GM12878 (cell line): ENCODE measurements around the gene NEU1. TPM values are rescaled to one million over a fixed set of nuclear protein-coding genes. Genes with fewer than 3 reads are reported as not detected.

Experiments
- ATAC-seq: fragments of 200-7000 bp; cut with Tn5 transposase; 3 replicates; pipeline ENCODE4 v1.9.1; 2020; ENCODE audit warnings: mild to moderate bottlenecking, moderate library complexity
- BruUV-seq: library from RNA; stranded (reverse); fragments of 400-500 nt; replicated peaks from 2 replicates; lab custom pipeline; 2021; lab: Mats Ljungman, UMichigan
- CTCF ChIA-PET: fragments of 300-600 bp; sonication (Branson Sonifier 250); formaldehyde crosslinking; extraction: SDS; loops from one replicate; lab custom pipeline; 2021; ENCODE audit warnings: inconsistent platforms; lab: Yijun Ruan, JAX
- POLR2A ChIA-PET: fragments of 350-600 bp; formaldehyde crosslinking; extraction: SDS; loops from one replicate; lab custom pipeline; 2021; ENCODE audit warnings: inconsistent platforms; lab: Charles Lee
- RAD21 ChIA-PET: fragments of 300-600 bp; sonication (Branson Sonifier 250); formaldehyde crosslinking; loops from one replicate; lab custom pipeline; 2023; ENCODE audit warnings: antibody characterized with exemption; ENCODE audit not compliant: unreplicated experiment; lab: Charles Lee
- SMC1A ChIA-PET: fragments of 300-600 bp; sonication (Branson Sonifier 250); formaldehyde crosslinking; loops from one replicate; lab custom pipeline; 2023; ENCODE audit not compliant: unreplicated experiment, uncharacterized antibody; lab: Charles Lee
- DNase-seq: peaks from one replicate; pipeline ENCODE4 v3.0.0-alpha.2; 2011; ENCODE audit warnings: low read depth, low spot score
- FAIRE-seq: peaks from 3 replicates; lab custom pipeline; 2011; peaks lifted over from hg19 to GRCh38; lab: Jason Lieb, UNC
- H2AFZ ChIP-seq: 2 replicates; pipeline ENCODE4 v1.6.0; 2011; ENCODE audit warnings: low read depth, low read length, control low read depth; ENCODE audit not compliant: control insufficient read depth
- H3K27ac ChIP-seq: 2 replicates; pipeline ENCODE4 v1.5.1; 2011; ENCODE audit warnings: control low read depth; ENCODE audit not compliant: control insufficient read depth, insufficient read depth
- H3K27me3 ChIP-seq, 2 experiments: replicated peaks in 1 of 2; 2 replicates each; pipeline versions ENCODE4 v1.6.0 to v1.6.1; 2011; ENCODE audit warnings: low read length in 1 of 2; ENCODE audit not compliant: control insufficient read depth in 2 of 2, insufficient read depth in 2 of 2
- H3K36me3 ChIP-seq, 2 experiments: 2 replicates each; pipeline ENCODE4 v1.5.1; 2011; ENCODE audit warnings: low read length in 1 of 2; ENCODE audit not compliant: control insufficient read depth in 2 of 2, insufficient read depth in 2 of 2
- H3K4me1 ChIP-seq: 2 replicates; pipeline ENCODE4 v1.6.1; 2011; ENCODE audit warnings: mild to moderate bottlenecking, low read length, moderate library complexity, mixed read lengths; ENCODE audit not compliant: control insufficient read depth, insufficient read depth
- H3K4me2 ChIP-seq: 2 replicates; pipeline ENCODE4 v1.6.0; 2011; ENCODE audit warnings: control low read depth; ENCODE audit not compliant: control insufficient read depth, insufficient read depth
- H3K4me3 ChIP-seq: fragments of 200-600 bp; sonication (generic); 2 replicates; pipeline ENCODE4 v1.5.1; 2016
- H3K79me2 ChIP-seq: 2 replicates; pipeline ENCODE4 v1.6.0; 2011; ENCODE audit warnings: low read length; ENCODE audit not compliant: control insufficient read depth, insufficient read depth
- H3K9ac ChIP-seq: 2 replicates; pipeline ENCODE4 v1.8.0; 2011; ENCODE audit warnings: low read length, control low read depth, mixed read lengths; ENCODE audit not compliant: control insufficient read depth, insufficient read depth
- H3K9me3 ChIP-seq: replicated peaks from 3 replicates; pipeline ENCODE4 v1.5.1; 2011; ENCODE audit warnings: mild to moderate bottlenecking, low read length; ENCODE audit not compliant: control insufficient read depth, insufficient read depth
- H4K20me1 ChIP-seq: 2 replicates; pipeline ENCODE4 v1.6.0; 2011; ENCODE audit not compliant: control insufficient read depth, insufficient read depth
- BACH1 ChIP-seq: fragments of 450-650 bp; IDR thresholded peaks from 2 replicates; pipeline ENCODE4 v1.6.1; 2017; ENCODE audit warnings: mild to moderate bottlenecking, borderline replicate concordance
- CEBPB ChIP-seq, 2 experiments: fragments of 150-350 bp in 1 of 2; IDR thresholded peaks; 2 replicates each; pipeline ENCODE4 v1.6.1; 2012 to 2014; ENCODE audit warnings: low read depth in 2 of 2, low read length in 2 of 2, borderline replicate concordance in 1 of 2, inconsistent platforms in 1 of 2
- CREB1 ChIP-seq: IDR thresholded peaks from 2 replicates; pipeline ENCODE4 v1.6.1; 2012; ENCODE audit warnings: low read depth, mild to moderate bottlenecking, inconsistent platforms
- GATAD2B ChIP-seq: fragments of 450-650 bp; conservative IDR thresholded peaks from 2 replicates; pipeline ENCODE4 v1.6.1; 2017; ENCODE audit warnings: low read depth, mild to moderate bottlenecking, moderate library complexity
- HDAC2 ChIP-seq: fragments of 200-600 bp; sonication (generic); IDR thresholded peaks from 2 replicates; pipeline ENCODE4 v1.6.1; 2017
- LARP7 ChIP-seq: fragments of 450-650 bp; IDR thresholded peaks from 2 replicates; pipeline ENCODE4 v1.6.1; 2017; ENCODE audit warnings: mild to moderate bottlenecking
- MTA2 ChIP-seq: fragments of 450-650 bp; IDR thresholded peaks from 2 replicates; pipeline ENCODE4 v1.6.1; 2016; ENCODE audit warnings: low read depth, mild to moderate bottlenecking, moderate library complexity
- NBN ChIP-seq: fragments of 450-650 bp; IDR thresholded peaks from 2 replicates; pipeline ENCODE4 v1.6.1; 2016
- NFYB ChIP-seq: IDR thresholded peaks from 2 replicates; pipeline ENCODE4 v1.6.1; 2011; ENCODE audit warnings: low read depth, mild to moderate bottlenecking, low read length, improper control_type of control experiment, moderate library complexity; ENCODE audit not compliant: insufficient read depth
- PAX8 ChIP-seq: fragments of 450-650 bp; IDR thresholded peaks from 2 replicates; pipeline ENCODE4 v1.6.1; 2017; ENCODE audit warnings: mild to moderate bottlenecking, moderate library complexity
- RFX5 ChIP-seq: IDR thresholded peaks from 2 replicates; pipeline ENCODE4 v1.6.1; 2011; ENCODE audit warnings: low read depth, low read length, improper control_type of control experiment
- RUNX3 ChIP-seq: IDR thresholded peaks from 2 replicates; pipeline ENCODE4 v1.6.1; 2012; ENCODE audit warnings: low read length, inconsistent platforms
- TAF1 ChIP-seq: IDR thresholded peaks from 2 replicates; pipeline ENCODE4 v1.6.1; 2011; ENCODE audit warnings: mild to moderate bottlenecking, low read depth, low read length, borderline replicate concordance
- TBL1XR1 ChIP-seq: IDR thresholded peaks from 2 replicates; pipeline ENCODE4 v1.6.1; 2012; ENCODE audit warnings: low read depth, low read length, improper control_type of control experiment
- TCF7 ChIP-seq: IDR thresholded peaks from 2 replicates; pipeline ENCODE4 v1.6.1; 2014; ENCODE audit warnings: antibody characterized with exemption, borderline replicate concordance
- ZNF207 ChIP-seq: fragments of 450-650 bp; IDR thresholded peaks from 2 replicates; pipeline ENCODE4 v1.6.1; 2014; ENCODE audit warnings: antibody characterized with exemption, mild to moderate bottlenecking, borderline replicate concordance
- WGBS: methylation state at CpG from one replicate; pipeline ENCODE4 v1.1.6; 2016; ENCODE audit warnings: low lambda C conversion rate; ENCODE audit not compliant: insufficient replicate concordance, insufficient coverage; ENCODE audit errors: missing lambda C conversion rate; 5-methylcytosine and 5-hydroxymethylcytosine counted together
- in situ Hi-C: fragments of 300-500 bp; cut with MboI; formaldehyde crosslinking; loops from 9 replicates; pipeline ENCODE4 v1.14.3; 2018; ENCODE audit warnings: mixed read lengths
- intact Hi-C: fragments of 100-400 bp; cut with micrococcal nuclease; formaldehyde crosslinking; loops from one replicate; pipeline ENCODE4 v1.14.2; 2022; ENCODE audit not compliant: unreplicated experiment
- polyA plus RNA-seq, 11 experiments: library from polyadenylated mRNA; depleted of rRNA in 4 of 11; unstranded in 6 of 11; stranded (reverse) in 5 of 11; fragments of >200 nt; fragmentation: Nextera tagmentation in 4 of 11; fragmentation: Illumina TruSeq in 1 of 11; extraction: Ambion mirVana in 4 of 11; extraction: Trizol in 1 of 11; gene quantifications; 1 replicate in 1 of 11; 2 replicates in 10 of 11; pipeline versions ENCODE4 v1.2.1 to v1.2.3, GENCODE V29; 2011 to 2016; ENCODE audit warnings: inconsistent platforms in 2 of 11, missing spikeins in 2 of 11, low read depth in 1 of 11
- total RNA-seq, 4 experiments: library from RNA; depleted of rRNA in 3 of 4; stranded (reverse); fragments of >200 nt in 3 of 4; fragmentation: Illumina TruSeq in 1 of 4; extraction: Trizol in 1 of 4; gene quantifications; 2 replicates each; pipeline versions ENCODE4 v1.2.1 to v1.2.3, GENCODE V29; 2013 to 2021
- TF ChIP-seq, protein P1 (sequence below): fragments of 450-650 bp; formaldehyde crosslinking; IDR thresholded peaks from 2 replicates; pipeline ENCODE4 v1.5.0; 2022; ENCODE audit warnings: mild to moderate bottlenecking, missing genetic modification characterization
- TF ChIP-seq, protein P2 (sequence below): fragments of 450-650 bp; IDR thresholded peaks from 2 replicates; pipeline ENCODE4 v1.6.1; 2017; ENCODE audit warnings: mild to moderate bottlenecking, low read depth, inconsistent platforms; ENCODE audit not compliant: poor library complexity, severe bottlenecking

NEU1 gene
- total and polyA plus RNA-seq, 10 of the 15 experiments (the other 5 are each of a cell fraction or from before 2014, with no cell fraction given): 7.2 to 26.9 (median 21.6) TPM

DNA sequence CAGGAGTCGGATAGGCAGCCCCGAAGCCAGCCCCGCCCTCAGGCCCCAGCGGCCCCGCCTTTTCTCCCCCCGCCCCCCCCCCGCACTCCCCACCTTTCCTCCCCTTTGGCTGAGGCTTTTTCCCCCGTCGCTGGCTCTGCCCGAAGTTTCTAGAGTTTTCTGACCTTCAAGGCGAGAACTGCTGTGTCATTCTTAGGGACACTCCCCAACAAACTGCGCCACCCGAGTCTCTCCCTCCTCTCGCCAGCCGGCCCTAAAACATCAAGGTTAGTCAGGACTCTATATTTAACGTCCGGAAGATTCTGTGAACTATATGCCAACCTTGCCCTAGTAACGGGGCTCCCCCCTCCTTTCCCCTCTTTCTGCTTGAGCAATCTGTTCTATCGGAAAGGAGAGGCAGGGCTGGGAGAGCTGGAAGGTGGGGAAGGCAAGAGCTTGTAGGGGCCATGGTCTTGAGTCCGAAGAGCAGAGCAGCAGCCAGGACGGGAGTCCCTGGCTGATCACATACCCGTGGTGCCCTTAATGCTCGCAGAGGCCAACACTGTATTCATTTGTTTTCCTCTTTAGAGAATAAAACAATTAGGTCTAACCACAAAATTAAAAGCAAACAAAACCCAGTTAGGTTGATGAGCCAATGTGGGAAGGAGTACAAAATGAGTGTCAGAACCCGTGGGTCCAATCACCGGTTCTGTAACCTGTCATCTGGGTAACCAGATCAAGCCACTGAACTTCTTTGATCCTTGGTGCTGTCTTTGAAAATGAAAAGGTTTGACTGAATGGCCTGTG lies 40.4 kb downstream of the NEU1 start:
- Histone ChIP-seq H2AFZ (peak overlapping the region; percentile 88), H3K4me2 (peak overlapping the region; percentile 58), H3K4me1 (peaks cover 14% of the 10 kb centered on the region), H3K9me3 (no peaks in the 10 kb centered on the region), H3K36me3 (no peaks in the 10 kb centered on the region), H3K27ac (peak overlapping the region; percentile 50), H4K20me1 (no peaks in the 10 kb centered on the region), H3K4me3 (peak overlapping the region; percentile 78), H3K27me3 (no peaks in the 10 kb centered on the region), H3K79me2 (peaks cover 2% of the 10 kb centered on the region), H3K9ac (peak overlapping the region; percentile 86)
- 1% methylated on average over 18 of the region's 25 CpGs for WGBS
- SMC1A ChIA-PET: interaction anchor here (0.6 to 2.5 kb wide), 12 partner anchors 9 to 119 kb away, joined by 3 to 13 read pairs (median 4); partner anchors contain the start of genes ABHD16A and LSM2
- CTCF ChIA-PET: interaction anchor here (0.6 to 2.0 kb wide), 11 partner anchors 9 to 84 kb away, joined by 3 to 8 read pairs (median 4); partner anchors contain the start of genes MSH5, NEU1 and VARS1
- BruUV-seq: TSS peak; percentile 89
- RAD21 ChIA-PET: interaction anchor here (0.6 to 1.9 kb wide), 13 partner anchors 9 to 92 kb away, joined by 3 to 10 read pairs (median 6); partner anchors contain the start of genes CLIC1, LSM2, MSH5 and NEU1
- POLR2A ChIA-PET: interaction anchor here (0.5 to 11.3 kb wide), 15 partner anchors 9 to 271 kb away, joined by 3 to 158 read pairs (median 4); partner anchors contain the start of genes ABHD16A, CLIC1, GPANK1 and HSPA1A
- ATAC-seq (peak; percentile 56), DNase-seq (no peak), FAIRE-seq (no peak)
- in situ Hi-C loops (no loop called here), intact Hi-C loops (loop anchor here (10.0 kb wide), 1 partner anchor 47 kb away; the partner anchor contains the start of gene VWA7)
- TF ChIP-seq, protein P1, sequence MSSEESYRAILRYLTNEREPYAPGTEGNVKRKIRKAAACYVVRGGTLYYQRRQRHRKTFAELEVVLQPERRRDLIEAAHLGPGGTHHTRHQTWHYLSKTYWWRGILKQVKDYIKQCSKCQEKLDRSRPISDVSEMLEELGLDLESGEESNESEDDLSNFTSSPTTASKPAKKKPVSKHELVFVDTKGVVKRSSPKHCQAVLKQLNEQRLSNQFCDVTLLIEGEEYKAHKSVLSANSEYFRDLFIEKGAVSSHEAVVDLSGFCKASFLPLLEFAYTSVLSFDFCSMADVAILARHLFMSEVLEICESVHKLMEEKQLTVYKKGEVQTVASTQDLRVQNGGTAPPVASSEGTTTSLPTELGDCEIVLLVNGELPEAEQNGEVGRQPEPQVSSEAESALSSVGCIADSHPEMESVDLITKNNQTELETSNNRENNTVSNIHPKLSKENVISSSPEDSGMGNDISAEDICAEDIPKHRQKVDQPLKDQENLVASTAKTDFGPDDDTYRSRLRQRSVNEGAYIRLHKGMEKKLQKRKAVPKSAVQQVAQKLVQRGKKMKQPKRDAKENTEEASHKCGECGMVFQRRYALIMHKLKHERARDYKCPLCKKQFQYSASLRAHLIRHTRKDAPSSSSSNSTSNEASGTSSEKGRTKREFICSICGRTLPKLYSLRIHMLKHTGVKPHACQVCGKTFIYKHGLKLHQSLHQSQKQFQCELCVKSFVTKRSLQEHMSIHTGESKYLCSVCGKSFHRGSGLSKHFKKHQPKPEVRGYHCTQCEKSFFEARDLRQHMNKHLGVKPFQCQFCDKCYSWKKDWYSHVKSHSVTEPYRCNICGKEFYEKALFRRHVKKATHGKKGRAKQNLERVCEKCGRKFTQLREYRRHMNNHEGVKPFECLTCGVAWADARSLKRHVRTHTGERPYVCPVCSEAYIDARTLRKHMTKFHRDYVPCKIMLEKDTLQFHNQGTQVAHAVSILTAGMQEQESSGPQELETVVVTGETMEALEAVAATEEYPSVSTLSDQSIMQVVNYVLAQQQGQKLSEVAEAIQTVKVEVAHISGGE (CRISPR knock-in tag): no peak
- TF ChIP-seq PAX8 (no peak), MTA2 (no peak), RFX5 (0 out of 2 replicates have a peak, but pooled peaks have one; percentile 33), BACH1 (peak; percentile 96; the same call in 1 of the 2 replicates), HDAC2 (no peak), TCF7 (no peak), CEBPB (IDR thresholded peaks at IDR 0.05; ENCODE audit: borderline replicate concordance in 1 of 2, low read depth in 2 of 2, low read length in 2 of 2) (no peak), LARP7 (peak; percentile 11; the same call in 1 of the 2 replicates), ZNF207 (peak; percentile 67), NFYB (peak; percentile 30; the same call in 1 of the 2 replicates), GATAD2B (no peak), TBL1XR1 (no peak), TAF1 (no peak), CREB1 (peak; percentile 8; the same call in 1 of the 2 replicates), NBN (no peak; the same call in 1 of the 2 replicates), RUNX3 (peak; percentile 36)
- TF ChIP-seq, protein P2, sequence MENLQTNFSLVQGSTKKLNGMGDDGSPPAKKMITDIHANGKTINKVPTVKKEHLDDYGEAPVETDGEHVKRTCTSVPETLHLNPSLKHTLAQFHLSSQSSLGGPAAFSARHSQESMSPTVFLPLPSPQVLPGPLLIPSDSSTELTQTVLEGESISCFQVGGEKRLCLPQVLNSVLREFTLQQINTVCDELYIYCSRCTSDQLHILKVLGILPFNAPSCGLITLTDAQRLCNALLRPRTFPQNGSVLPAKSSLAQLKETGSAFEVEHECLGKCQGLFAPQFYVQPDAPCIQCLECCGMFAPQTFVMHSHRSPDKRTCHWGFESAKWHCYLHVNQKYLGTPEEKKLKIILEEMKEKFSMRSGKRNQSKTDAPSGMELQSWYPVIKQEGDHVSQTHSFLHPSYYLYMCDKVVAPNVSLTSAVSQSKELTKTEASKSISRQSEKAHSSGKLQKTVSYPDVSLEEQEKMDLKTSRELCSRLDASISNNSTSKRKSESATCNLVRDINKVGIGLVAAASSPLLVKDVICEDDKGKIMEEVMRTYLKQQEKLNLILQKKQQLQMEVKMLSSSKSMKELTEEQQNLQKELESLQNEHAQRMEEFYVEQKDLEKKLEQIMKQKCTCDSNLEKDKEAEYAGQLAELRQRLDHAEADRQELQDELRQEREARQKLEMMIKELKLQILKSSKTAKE: peak; percentile 13
